ENCODE data around the gene SPDYE1.

Gene SPDYE1

DNA sequence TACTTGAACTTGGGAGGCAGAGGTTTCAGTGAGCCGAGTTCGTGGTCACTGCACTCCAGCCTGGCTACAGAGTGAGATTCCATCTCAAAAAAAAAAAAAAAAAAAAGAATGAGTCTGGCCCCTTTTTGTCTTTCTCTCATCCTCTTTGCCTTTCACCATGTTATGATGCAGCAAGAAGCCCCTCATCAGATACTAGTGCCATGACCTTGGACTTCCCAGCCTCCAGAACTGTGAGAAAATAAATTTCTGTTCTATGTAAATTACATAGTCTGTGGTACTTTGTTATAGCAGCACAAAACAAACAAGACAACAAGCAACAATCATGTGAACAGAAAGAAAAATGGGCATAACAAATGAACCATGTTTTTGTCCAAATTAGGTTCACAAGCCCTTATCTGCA lies 44.5 kb downstream of the SPDYE1 start:
- DNase-seq (ENCODE audit: low read depth in 3 of 3, low spot score in 1 of 3), result no peak

DNA sequence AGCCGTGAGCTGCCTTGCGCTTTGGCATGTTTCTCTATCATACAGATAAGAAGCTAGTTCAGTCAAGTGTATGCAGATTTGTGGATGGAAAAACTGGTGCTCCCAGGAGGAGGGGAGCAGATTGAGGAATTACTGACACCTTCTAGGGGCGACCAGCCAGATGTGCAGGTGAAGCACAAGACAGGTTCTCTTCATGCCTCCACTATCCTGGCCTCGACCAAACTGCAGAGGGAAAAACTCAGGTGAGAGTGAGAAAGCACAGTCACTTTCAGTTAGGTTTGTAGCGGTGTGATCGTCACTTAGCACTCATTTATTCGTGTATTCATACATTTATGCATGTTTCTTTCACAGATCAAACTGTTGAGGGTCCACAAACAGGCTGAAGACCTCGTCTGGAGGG lies 46.2 kb downstream of the SPDYE1 start:
- no peak for DNase-seq (ENCODE audit: low read depth in 3 of 3, low spot score in 1 of 3)

DNA sequence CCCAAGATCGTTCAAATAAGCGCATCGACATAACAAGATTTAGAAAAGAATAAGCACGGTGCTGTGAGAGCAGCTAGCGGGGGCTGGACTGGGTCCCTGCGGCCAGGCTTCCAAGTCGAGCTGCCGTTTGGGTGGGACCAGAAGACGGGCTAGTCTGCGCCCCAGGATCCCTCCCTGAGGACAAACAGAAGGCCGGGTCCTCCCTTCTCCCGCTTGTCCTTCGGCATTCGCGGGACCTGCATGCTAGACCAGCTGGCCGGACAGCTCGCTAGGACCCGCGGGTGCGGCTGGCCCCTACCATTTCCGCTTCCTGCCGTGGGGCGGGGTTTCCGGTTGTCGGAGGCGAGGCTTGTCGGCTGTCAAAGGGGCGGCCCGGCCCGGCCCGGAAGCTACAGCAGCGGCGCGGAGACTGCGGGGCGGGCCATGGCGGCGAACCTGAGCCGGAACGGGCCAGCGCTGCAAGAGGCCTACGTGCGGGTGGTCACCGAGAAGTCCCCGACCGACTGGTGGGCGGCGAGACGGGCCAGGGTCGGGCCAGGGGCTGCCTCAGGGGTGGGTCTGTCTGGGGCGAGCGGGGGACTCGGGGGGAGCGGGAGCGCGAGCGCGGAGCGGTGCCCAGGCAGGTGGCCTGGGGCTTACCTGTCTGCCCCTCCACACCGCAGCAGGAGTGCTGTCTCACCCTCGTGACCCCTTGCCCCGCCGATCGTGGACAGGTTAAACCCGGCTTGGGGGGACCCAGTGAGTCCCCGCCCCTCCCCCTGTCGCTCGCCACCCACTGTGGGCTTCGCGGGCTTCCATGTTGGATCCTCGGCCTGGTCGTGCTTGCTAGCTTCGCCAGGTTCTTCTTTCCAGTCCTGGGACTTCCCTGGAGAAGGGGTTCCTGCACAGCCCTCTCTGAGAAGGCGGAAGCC lies 46.9 kb downstream of the SPDYE1 start, which contains the start of gene DBNL:
Gene DBNL, plus strand, starts transcription at position 388 of the 911 bp plus-strand sequence. Its CDS starts 36 bp downstream, at position 424.
- peak; percentile 67 to 89 (median 72) for DNase-seq (ENCODE audit: low read depth in 3 of 3, low spot score in 1 of 3)

DNA sequence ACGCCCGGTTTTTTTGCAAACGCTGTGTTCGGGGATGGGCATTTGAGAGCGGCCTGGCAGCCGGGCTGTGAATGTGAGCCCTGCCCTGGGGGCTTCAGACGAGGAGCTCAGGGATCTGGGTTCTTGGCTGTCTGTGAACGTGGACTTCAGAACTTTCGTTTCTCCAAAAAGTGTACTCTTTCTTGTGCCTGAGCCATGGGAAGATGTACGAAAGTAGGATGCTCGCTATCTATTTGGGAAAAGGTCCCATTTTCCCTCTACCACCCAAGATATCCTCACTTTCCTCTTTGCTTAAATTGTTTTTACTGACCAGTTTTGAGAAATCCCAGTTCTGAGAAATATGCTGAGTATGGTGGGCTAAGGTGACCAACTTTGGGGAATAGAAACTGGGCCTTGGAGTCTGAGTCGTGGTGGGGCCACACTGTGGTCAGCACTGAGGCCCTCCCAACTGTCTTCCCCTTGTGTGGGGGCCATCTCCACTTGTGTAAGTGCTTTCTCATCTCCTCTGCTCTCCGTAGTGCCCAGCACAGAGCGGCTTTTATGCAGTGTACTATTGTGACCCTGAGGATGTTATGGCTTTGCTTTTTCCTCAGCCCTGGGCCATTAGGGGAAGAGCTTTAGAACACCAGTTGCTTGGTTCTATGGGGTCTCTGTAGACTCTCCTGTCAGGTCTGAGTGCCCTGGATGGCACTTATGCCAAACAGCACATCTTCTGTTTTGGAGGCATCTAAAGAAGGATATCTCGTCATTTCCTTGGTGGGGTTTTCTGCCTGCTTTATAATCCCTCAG lies 47.7 kb downstream of the SPDYE1 start:
- DNase-seq (ENCODE audit: low read depth in 3 of 3, low spot score in 1 of 3), result no peak

DNA sequence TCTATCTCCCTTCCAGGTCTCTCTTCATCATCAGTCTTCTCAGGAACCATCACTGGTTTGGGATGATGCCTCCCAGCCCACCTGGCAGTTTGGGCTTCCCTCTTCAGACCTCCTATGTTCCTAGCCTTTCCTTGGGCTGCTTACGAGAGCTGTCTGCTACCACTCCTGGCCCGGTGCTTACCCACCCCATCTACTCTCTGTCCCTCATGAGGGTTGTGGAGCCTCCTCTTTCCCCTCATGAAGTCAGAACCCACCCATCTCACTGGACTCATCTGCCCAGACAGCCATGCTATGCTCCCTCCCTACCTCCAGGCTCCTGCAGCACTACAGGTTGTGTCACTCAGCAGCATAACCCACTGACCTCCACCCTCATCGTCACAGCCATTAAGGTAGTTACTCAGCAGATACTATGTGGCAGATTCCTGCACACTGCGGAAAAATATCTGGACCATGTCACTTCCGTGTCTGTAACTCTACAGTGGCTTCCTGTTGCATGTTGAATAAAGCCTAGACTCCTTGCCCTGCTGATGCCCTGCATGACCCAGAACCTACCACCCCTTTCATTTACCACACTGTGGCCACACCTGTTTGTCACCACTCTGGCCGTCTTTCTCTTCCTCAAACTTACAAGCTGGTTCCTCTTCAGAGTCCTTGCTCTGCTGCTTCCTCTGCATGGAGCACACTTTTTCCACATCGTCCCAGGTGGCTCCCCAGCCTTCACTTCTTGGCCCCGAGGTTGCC lies 48.8 kb downstream of the SPDYE1 start:
- no peak for DNase-seq (ENCODE audit: low read depth in 3 of 3, low spot score in 1 of 3)

DNA sequence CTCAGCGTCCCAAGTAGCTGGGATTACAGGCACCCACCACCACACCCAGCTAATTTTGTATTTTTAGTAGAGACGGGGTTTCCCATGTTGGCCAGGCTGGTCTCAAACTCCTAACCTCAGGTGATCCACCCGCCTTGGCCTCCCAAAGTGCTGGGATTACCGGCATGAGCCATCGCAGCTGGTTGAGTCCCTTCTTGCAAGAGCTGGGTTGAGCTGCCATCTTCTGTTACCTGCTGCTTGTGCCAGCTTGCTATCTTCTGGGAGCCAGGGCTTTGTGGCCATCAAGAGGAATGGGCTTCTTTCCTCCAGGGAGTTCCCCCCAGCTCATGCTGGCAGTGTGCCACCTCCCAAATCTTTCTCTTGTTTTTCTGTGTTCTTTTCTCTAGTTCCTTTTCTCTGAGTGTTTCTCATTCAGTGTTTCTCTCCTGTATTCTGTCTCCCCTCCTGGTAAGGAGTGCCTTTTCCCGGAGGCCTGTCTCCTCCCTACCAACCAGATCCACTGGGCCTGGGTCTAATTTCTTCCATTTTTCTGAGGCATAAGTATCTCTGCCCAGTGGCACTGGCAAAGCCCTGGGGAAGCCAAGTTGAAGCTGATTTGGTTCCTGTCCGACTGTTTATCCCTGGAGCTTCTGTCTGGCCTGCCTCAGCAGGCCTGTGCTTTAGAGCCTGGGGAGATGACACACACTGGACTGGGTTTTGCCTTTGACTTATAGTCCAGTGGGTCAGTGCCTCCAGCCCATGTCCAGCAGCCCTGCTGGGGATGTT lies 50.5 kb downstream of the SPDYE1 start:
- DNase-seq (ENCODE audit: low read depth in 3 of 3, low spot score in 1 of 3), result no peak

DNA sequence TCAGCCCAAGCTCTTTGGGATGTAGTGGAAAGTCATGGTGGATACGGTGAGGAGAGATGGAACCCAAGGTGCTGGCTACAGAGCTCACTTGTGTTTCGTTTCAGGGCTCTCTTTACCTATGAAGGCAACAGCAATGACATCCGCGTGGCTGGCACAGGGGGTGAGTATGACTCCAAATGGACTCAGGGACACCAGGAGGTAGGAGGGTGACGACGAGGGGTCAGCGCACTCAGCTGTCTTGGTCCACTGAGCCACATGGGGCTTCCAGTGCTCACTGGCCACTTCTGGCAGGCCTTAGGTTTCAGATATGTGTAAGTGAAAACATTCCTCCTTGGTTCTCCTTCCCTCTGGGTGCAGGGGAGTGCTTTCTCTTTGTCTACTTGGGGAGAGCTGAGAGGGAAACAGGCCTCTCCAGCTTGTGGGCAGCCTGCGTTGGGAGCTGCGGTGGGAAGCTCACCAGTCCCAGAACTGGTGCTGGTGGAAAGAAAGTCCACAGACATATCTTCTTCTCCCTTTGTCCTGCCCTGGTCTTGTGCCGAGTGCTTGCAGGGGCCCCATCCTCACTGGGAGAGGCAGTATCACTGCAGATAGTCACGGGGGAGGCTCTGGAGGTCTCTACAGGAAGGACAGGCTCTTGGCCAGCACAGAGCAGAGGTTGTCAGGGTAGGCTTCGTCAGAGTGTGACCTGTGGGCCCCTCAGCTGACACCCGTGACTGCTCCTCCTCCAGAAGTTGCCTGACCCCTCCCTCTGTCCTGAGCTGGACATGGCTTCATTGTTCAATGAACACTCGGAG lies 52.6 kb downstream of the SPDYE1 start:
- no peak for DNase-seq (ENCODE audit: low read depth in 3 of 3, low spot score in 1 of 3)

DNA sequence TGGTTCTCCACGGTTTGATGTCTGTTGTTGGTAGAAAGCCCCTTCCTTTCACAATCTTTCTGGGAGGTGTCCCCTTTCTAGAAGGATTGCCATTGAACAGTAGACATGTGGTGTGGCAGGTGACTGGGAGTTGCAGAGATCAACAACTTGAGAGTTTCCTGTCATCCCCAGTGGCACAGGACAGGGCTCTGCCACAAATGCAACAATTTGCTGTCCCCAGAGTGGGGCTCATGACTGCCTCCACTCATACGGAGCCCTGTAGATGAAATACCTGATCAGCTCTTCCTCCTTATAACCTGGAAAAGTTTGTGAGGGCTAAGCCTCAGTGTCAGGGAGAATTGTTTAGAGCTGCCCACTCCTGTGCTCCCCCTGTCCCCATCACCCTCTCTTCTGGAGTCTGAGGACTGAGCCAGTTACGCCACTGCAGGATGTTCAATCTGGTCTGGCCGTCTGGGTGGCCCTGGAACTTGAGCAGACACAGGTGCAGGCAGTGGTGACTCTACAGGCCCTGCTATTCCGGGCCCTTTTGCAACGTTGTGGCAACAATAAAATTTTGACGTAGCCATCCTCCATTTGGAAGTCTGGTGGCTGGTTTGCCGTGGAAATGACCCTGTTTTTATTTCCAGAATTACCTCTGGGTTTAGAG lies 53.3 kb downstream of the SPDYE1 start:
- DNase-seq (ENCODE audit: low read depth in 3 of 3, low spot score in 1 of 3), result no peak

DNA sequence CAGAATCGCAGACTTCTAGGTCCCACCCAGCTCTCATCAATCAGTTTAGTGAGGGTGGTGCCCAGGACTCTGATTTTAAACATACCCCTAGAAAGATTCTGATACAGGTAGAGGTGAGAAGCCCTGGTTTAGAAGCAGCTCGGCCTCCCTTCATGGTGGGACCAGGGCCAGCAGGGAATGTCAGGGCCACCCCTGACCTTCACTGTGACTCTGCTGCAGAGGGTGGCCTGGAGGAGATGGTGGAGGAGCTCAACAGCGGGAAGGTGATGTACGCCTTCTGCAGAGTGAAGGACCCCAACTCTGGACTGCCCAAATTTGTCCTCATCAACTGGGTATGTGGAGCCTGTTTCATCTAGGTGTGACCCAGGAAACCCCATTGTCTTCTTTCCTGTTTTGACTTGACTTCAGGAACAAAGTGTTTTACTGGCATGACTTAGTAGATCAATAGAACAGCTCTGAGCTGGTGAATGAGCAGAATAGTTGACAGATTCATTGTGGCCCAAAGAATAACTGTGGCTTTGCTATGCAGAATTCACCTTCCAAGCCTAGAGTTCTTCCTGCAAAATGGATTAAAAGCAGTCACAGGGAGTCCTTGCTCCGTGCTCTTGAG lies 54.0 kb downstream of the SPDYE1 start:
- DNase-seq (ENCODE audit: low read depth in 3 of 3, low spot score in 1 of 3), result no peak

DNA sequence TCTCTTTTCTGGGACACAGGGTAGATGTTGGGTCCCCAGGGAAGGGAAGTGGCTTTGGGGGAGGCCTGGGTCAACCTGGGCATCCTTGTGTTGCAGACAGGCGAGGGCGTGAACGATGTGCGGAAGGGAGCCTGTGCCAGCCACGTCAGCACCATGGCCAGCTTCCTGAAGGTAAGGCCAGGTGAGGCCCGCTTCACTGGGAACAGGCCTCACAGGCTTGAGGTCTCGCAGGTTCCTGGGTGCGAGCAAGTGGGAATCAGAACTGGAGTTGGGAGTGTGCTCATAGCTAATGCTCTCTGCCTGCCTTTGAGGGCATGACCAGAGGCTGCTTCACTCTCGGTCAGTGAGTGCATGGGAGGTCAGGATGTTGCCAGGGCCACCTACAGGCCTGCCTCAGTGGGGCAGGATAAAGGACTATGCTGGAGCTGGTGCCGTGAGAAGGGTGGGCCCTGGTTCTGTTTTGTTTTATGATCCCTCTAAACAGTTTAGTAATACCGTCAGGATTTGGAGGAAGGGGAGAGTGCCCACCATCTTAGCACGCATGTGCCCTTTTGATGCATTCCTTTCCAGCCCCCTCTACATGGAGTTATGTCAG lies 55.2 kb downstream of the SPDYE1 start:
- no peak for DNase-seq (ENCODE audit: low read depth in 3 of 3, low spot score in 1 of 3)

DNA sequence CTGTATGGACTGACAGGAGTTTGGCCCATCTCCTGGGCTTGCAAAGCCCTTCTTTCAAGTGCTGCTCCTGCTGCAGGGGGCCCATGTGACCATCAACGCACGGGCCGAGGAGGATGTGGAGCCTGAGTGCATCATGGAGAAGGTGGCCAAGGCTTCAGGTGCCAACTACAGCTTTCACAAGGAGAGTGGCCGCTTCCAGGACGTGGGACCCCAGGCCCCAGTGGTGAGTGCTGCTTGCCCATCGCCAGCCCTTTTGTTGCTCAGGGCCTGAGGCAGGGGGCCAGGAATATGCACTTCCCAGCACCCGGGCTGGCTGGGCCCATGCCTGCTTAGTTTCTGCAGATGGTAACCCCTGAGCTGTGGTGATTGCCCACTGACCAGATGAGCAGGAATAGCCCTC lies 59.0 kb downstream of the SPDYE1 start:
- DNase-seq (ENCODE audit: low read depth in 3 of 3, low spot score in 1 of 3), result no peak

DNA sequence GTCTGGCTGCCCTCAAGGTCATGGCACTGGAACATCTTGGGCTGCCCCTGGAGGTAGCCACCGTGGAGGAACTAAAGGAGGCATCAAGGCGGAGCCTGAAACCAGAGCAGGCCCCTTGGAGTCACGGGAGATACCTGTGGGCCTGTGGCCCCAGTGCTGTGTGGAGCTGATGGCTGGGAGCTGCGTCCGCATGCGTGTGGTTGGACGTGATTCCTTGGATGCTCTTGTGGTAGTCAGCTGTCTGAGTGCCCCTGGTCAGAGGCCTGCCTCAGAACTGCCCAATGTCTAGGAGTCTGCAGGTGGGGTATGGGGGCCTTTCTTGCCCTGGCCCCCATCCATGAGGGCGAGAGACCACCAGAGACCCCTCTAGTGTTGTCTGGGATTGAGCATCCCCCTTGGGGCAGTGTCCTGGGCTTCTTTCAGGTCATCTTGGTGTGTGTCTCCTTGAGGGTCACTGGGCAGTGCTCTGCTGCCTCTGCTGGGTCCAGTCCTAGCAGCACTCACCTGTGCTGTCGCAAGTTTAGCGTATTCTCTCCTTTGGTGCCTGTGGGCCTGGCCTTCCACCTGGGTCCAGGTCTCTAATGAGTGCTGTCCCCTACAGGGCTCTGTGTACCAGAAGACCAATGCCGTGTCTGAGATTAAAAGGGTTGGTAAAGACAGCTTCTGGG lies 59.6 kb downstream of the SPDYE1 start:
- no peak for DNase-seq (ENCODE audit: low read depth in 3 of 3, low spot score in 1 of 3)

DNA sequence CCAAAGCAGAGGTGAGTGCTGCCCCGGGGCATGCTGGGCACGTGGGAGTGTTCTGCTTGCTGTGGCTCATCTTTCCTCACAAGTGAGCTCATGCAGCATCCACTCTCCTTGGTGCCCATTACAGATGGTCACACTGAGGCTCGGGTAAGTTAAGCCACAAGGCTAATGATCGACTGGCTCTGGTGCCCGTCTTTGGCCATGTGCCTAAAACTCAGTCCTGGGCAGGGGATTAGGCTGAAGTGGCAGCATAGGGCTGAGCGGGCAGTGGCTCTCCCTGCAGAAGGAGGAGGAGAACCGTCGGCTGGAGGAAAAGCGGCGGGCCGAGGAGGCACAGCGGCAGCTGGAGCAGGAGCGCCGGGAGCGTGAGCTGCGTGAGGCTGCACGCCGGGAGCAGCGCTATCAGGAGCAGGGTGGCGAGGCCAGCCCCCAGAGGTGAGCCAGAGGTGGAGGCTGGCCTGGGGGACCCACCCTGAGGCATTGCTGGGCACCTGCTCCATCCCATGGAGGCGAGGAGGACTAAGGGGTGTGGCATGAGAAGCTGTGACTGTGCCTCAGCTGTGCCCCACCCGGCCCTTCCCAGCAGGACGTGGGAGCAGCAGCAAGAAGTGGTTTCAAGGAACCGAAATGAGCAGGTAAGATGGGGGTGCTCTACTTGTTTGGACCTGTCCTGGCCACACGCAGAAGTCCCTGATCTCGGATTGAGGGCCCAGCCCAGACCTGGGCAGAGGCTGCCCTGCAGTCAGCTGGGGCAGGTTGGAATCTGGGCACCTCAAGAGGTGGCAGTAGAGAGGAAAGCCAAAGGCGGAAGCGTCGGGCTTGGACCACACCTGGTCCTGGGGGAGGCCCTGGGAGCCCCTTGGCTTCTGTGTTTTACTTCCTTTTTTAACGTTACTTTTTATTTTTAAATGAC lies 60.4 kb downstream of the SPDYE1 start:
- DNase-seq (ENCODE audit: low read depth in 3 of 3, low spot score in 1 of 3), result no peak

DNA sequence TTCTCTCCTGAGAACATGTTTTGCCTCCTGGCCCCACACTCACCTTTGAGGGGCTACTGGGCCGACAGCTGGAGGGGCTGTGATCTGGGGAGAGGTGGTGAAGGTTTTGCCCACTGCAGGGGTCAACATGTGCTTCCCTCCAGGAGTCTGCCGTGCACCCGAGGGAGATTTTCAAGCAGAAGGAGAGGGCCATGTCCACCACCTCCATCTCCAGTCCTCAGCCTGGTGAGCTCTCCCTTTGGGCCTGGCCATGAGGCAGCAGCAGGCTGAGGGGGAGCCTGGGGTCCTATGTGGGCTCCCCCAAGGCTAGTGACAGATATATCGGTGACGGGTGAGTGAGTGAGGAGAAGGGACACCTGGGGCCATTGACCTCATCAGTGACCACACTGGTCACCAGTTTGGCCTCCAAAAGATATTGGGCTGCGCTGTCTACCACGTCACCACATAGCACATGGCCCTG lies 61.1 kb downstream of the SPDYE1 start:
- DNase-seq (ENCODE audit: low read depth in 3 of 3, low spot score in 1 of 3), result no peak

DNA sequence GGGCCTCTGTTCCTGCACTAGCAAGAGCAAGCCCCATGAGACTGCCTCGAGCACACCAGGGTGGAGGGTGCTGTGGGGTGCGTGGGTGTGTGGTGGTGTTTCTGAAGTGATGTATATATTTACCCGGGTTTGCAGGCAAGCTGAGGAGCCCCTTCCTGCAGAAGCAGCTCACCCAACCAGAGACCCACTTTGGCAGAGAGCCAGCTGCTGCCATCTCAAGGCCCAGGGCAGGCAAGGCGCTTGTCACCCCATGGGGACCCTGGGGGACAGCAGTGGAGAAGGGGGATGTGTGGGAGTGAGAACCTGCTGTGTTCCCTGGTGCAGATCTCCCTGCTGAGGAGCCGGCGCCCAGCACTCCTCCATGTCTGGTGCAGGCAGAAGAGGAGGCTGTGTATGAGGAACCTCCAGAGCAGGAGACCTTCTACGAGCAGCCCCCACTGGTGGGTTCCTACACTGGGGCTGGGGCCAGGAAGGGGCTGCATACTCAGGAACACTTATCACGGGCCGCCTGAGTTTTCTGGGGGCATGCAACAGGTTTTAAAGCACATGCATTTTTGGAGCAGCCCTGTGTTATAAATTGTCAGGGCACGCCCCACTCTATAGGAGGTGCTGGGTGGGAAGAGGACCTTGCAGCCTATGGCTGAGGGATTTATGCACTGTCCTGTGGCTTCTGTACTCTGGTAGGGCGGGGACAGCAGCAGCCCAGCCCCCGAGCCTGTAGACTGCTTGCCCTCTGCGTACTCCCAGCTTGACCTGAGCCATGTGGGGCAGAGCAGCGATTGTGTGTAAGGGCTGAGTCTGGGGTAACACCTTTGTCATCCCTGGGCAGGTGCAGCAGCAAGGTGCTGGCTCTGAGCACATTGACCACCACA lies 61.8 kb downstream of the SPDYE1 start:
- no peak for DNase-seq (ENCODE audit: low read depth in 3 of 3, low spot score in 1 of 3)
